Skeletal muscle satellite cell (primary cell): ENCODE measurements around the gene PLEKHM3.

Experiments
- H3K27me3 ChIP-seq: 2 replicates; pipeline ENCODE4 v1.7.0; 2013; ENCODE audit warnings: low read length; ENCODE audit not compliant: control insufficient read depth, insufficient read depth
- H3K36me3 ChIP-seq: 2 replicates; pipeline ENCODE4 v1.7.0; 2013; ENCODE audit warnings: mild to moderate bottlenecking, control low read depth, low read length; ENCODE audit not compliant: insufficient read depth
- H3K4me1 ChIP-seq: 2 replicates; pipeline ENCODE4 v1.7.0; 2013; ENCODE audit warnings: low read length; ENCODE audit not compliant: control insufficient read depth, insufficient read depth
- H3K4me2 ChIP-seq: 2 replicates; pipeline ENCODE4 v1.7.0; 2013; ENCODE audit warnings: mild to moderate bottlenecking, low read length
- H3K4me3 ChIP-seq: 2 replicates; pipeline ENCODE4 v1.7.0; 2013; ENCODE audit warnings: low read length
- H3K9ac ChIP-seq: 2 replicates; pipeline ENCODE4 v1.7.0; 2013; ENCODE audit warnings: mild to moderate bottlenecking, low read depth, low read length, moderate library complexity
- H3K9me3 ChIP-seq: replicated peaks from 2 replicates; pipeline ENCODE4 v1.7.0; 2013; ENCODE audit warnings: mild to moderate bottlenecking, control low read depth, low read length

Gene PLEKHM3

DNA sequence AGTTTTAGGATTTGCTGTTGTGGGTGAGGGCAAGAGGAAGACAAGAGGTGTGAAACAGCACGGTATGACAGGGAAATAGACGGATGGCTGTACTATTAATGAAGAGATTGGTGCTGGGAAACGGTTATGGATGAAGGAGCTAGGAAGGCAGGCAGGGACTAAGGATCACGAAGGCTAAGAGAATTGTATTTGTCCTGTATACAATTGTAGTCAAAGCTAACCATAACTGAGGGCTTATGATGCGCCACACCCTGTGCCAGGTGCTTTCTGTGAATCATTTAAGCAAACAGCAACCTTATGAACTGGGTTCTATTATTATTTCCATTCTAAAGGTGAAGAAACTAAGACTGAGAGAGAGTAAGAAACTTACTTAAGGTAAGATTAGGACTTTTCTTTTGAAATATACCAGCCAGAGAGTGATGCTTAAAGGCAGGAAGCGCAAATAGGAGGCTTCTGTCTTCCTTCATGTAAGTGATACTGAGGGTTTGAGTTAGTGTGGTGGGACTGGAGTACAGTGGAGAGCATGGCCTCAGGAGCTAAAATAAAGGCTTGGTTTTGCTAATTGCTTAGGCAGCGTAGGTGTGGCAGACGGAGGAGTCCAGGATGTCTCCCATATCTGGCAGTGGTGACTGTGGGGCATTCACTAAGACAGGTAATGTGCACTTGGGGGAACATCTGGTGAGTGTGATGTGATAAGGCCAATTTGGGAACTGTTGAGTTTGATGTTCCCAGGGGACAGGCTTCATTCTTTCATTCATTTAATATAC, 85.8 kb downstream of the PLEKHM3 start:
- Histone ChIP-seq H3K36me3 (no peaks in the 10 kb centered on the region), H3K27me3 (no peaks in the 10 kb centered on the region), H3K9me3 (no peaks in the 10 kb centered on the region), H3K4me1 (no peaks in the 10 kb centered on the region), H3K4me3 (no peak overlapping the region), H3K4me2 (no peak overlapping the region), H3K9ac (no peak overlapping the region)

DNA sequence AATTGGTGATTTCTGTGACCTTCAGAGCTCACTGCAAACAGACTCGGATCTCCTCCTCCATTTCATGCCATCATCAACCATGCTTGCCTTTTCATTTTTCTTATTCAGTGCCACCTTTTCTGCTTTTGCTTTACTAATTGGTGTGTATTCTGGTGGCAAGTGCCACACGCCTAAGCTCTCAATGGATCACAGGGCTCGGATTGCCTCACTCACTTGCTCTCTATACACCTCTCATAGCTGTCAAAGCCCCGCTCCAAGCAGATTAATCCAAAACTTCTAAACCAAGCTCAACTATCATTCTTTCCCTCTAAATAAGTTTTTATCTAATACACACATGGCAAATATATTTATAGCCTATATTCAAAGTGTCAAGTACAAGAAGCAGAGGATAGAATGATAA, 86.4 kb downstream of the PLEKHM3 start:
- no peaks in the 10 kb centered on the region for H3K9me3 ChIP-seq
- no peak overlapping the region for H3K4me3 ChIP-seq
- no peaks in the 10 kb centered on the region for H3K4me1 ChIP-seq
- no peaks in the 10 kb centered on the region for H3K36me3 ChIP-seq
- H3K9ac ChIP-seq: no peak overlapping the region
- no peaks in the 10 kb centered on the region for H3K27me3 ChIP-seq
- no peak overlapping the region for H3K4me2 ChIP-seq

DNA sequence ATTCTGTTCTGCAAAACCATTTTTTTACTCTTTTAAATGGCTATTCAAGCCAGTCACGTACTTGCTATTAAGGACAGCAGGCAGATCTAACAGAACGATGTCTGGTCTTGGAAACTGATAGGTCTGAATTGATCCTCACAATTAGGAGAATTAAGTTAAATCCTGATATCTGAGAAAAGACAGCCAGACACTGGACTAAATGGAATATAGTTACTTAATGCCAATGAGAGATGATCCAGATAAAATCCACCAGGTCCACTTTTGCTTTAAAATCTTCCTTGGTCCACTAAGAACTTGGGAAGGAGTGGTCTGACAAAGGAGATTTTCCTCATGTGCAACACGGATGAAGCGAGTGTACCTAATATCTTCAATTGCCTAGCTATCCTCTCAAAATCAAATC, 86.9 kb downstream of the PLEKHM3 start:
- no peaks in the 10 kb centered on the region for H3K4me1 ChIP-seq
- H3K36me3 ChIP-seq: no peaks in the 10 kb centered on the region
- H3K4me2 ChIP-seq: no peak overlapping the region
- no peak overlapping the region for H3K9ac ChIP-seq
- no peaks in the 10 kb centered on the region for H3K27me3 ChIP-seq
- H3K4me3 ChIP-seq: no peak overlapping the region
- no peaks in the 10 kb centered on the region for H3K9me3 ChIP-seq

DNA sequence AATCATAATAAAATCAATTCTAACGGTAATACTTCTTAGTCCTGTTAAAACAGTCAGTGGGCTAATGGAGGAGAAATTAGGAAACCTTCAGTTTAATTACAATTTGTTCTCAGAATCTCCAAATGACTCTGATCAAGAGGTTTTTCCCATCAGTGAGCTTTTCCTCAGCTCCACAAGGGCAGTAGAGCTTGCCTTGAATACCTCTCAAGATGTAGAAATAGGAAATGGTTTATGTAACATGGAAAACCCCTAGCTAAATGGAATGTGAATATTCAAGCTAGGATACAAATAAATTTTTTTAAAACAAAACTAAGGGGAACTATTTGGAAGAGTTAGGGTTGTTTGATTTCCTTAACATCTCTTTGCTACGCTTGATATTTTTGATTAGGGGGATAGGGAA, 87.5 kb downstream of the PLEKHM3 start:
- Histone ChIP-seq H3K9me3 (no peaks in the 10 kb centered on the region), H3K36me3 (no peaks in the 10 kb centered on the region), H3K9ac (no peak overlapping the region), H3K27me3 (no peaks in the 10 kb centered on the region), H3K4me1 (no peaks in the 10 kb centered on the region), H3K4me2 (no peak overlapping the region), H3K4me3 (no peak overlapping the region)

DNA sequence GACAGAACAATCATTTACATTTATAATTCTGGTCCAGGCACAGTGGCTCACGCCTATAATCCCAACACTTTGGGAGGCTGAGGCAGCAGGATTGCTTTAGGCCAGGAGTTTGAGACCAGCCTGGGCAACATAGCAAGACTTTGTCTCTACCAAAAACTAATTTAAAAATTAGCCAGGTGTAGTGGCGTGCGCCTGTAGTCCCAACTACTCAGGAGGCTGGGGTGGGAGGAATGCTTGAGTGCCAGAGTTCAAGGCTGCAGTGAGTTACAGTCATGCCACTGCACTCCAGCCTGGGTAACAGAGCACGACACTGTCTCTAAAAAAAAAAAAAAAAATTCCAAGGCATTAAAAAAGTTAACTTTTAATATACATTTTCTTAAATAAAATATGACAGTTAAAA, 88.1 kb downstream of the PLEKHM3 start:
- Histone ChIP-seq H3K4me2 (no peak overlapping the region), H3K9me3 (no peaks in the 10 kb centered on the region), H3K27me3 (no peaks in the 10 kb centered on the region), H3K9ac (no peak overlapping the region), H3K4me3 (no peak overlapping the region), H3K4me1 (no peaks in the 10 kb centered on the region), H3K36me3 (no peaks in the 10 kb centered on the region)

DNA sequence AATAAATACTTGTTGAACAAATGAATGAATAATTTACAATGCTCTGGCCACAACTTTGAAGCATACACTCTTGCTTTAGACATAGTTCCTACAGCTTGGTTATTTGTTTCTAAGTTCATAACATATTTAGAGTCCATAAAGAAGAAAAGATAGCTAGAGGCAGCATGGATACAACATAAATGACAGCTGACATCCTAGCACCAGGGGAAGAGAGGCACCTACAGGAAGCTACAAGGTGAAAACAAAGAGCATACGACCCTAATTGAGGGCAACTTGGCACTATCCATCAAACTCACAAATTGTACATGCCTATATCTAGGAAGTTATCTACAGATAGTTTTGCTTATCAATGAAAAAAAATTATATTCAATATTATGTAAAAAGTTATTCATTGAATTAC, 88.9 kb downstream of the PLEKHM3 start:
- Histone ChIP-seq H3K4me1 (no peaks in the 10 kb centered on the region), H3K4me3 (no peak overlapping the region)

DNA sequence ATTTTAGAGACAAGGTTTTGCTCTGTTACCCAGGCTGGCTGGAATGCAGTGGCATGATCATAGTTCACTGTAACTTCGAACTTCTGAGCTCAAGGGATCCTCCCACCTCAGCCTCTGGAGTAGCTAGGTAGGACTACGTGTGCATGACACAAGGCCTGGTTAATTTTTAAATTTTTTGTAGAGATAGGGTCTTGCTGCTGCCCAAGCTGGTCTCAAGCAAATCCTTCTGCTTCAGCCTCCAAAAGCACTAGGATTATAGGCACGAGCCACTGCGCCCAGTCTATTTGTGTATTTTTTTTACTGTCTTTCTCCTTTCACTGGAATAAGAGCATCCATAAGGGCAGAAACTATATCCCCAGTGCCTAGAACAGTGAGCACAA, 89.3 kb downstream of the PLEKHM3 start:
- H3K4me2 ChIP-seq: no peak overlapping the region

More for the DNA sequence above, 88.9 kb downstream of the PLEKHM3 start:
- Histone ChIP-seq H3K9ac (no peak overlapping the region), H3K4me2 (no peak overlapping the region), H3K27me3 (no peaks in the 10 kb centered on the region), H3K9me3 (no peaks in the 10 kb centered on the region), H3K36me3 (no peaks in the 10 kb centered on the region)

DNA sequence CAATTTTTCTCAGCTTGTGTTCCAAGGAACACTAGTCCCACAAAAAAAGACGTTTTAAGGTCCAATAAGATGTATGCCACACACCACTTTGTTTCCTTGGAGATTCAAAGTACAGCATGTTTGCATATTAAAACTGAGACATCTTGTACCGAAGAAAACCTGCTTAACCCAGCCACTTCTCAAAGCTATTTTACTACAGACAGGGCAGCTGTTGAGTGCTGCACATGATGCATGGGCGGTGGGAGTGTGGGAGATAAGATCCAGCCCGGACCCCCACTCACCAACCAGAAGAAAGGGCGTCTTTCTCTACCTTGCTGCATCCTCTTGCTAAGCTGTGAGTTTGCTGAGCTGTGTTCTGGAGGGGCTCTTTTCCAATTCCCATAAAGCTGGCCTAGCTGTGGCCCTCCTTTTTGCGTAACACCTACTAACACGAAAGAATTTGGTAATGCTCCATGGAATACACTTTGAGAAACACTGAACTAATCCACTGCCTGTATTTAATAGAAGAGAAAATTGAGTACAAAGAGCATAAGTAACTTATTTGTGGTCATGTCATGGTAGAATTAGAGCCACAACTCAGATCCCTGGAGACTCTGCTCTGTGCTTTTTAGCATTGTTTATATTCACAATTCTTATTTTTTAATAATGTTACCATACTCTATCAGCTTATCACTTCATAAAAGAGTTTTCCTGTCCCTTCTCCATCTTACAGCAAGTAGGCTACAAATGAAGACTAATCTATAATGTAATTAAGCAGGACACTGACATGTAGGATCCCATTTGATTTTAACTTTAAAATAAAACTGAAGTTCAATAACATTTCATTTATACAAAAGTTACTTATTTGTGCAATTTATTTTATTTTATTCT, 90.0 kb downstream of the PLEKHM3 start:
- Histone ChIP-seq H3K36me3 (no peaks in the 10 kb centered on the region), H3K4me2 (no peak overlapping the region), H3K27me3 (no peaks in the 10 kb centered on the region), H3K4me3 (no peak overlapping the region), H3K4me1 (no peaks in the 10 kb centered on the region), H3K9ac (no peak overlapping the region), H3K9me3 (no peaks in the 10 kb centered on the region)

More for the DNA sequence above, 89.3 kb downstream of the PLEKHM3 start:
- Histone ChIP-seq H3K36me3 (no peaks in the 10 kb centered on the region), H3K9me3 (no peaks in the 10 kb centered on the region), H3K27me3 (no peaks in the 10 kb centered on the region), H3K4me1 (no peaks in the 10 kb centered on the region), H3K9ac (no peak overlapping the region), H3K4me3 (no peak overlapping the region)

DNA sequence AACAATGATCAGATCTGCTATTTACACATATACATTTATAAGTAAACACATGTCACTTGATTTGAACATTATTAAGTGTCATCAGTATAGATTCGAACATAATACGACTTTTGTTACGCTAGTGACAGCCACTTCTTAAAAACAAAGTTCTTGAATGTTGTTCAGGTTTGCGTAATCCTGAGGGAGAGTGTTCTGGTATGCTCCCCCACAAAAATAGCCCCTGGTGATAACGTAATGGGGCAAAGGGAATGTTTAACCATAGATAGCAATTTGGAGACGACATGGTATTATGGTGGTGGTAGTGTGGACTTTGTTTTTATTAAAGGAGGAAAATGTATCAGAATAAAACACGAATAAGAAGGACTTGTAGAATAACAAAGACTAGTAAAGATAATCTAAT, 90.6 kb downstream of the PLEKHM3 start:
- Histone ChIP-seq H3K27me3 (no peaks in the 10 kb centered on the region), H3K9ac (no peak overlapping the region), H3K4me1 (peaks cover 3% of the 10 kb centered on the region), H3K9me3 (no peaks in the 10 kb centered on the region), H3K36me3 (no peaks in the 10 kb centered on the region), H3K4me3 (no peak overlapping the region), H3K4me2 (no peak overlapping the region)

DNA sequence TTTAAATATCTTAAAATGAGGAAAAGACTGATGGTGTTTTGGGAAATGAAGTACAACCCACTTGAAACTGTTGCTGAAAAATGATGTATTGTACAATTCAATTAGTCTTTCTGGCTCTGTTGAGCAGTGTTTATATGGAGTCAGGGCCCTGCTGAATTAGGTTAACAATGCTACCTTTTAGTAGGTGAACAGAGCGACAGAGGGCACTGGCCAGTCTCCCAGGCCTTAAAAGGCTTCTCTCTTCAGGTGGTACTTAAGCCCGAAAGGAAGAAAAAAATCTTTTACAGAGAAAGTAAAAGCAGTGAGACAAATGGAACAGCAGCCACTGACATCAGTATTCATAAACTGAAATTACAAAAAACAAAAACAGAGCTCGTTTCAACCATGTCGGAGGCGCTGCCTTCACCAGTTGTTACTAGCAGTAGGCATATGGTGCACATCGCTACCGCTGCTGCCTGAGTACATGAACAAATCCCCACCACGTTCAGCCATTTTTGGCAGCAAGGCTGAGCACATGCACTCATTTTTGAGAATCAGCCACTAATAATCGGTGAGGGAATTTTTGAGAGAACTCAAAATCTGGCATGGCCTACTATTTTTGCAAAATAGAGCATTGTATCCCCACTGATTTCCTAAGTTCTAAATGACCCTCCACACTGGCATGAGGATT, 91.8 kb downstream of the PLEKHM3 start:
- H3K4me2 ChIP-seq: no peak overlapping the region
- no peak overlapping the region for H3K9ac ChIP-seq
- no peaks in the 10 kb centered on the region for H3K36me3 ChIP-seq
- H3K27me3 ChIP-seq: no peaks in the 10 kb centered on the region
- no peaks in the 10 kb centered on the region for H3K9me3 ChIP-seq
- H3K4me1 ChIP-seq: peaks cover 8% of the 10 kb centered on the region
- no peak overlapping the region for H3K4me3 ChIP-seq

DNA sequence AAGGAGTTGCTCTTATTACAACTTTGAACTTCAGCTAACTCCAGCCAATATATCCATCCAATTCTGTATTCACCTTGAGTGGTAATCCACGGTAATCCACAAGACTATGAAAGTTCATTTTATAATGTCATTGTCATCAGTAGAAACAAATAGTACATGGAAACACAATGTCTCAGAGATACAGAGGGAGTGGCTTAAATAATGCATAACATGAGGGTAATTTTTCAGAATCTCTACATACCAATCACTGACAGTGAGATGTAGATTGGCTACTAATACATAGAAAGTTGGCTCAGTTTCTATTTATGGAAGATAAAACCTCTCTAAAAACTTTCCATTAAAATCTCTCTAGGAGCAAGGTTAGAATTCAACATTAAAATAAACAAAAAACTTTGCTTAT, 93.2 kb downstream of the PLEKHM3 start:
- no peaks in the 10 kb centered on the region for H3K27me3 ChIP-seq
- no peak overlapping the region for H3K9ac ChIP-seq
- no peak overlapping the region for H3K4me2 ChIP-seq
- H3K36me3 ChIP-seq: no peaks in the 10 kb centered on the region
- peaks cover 8% of the 10 kb centered on the region for H3K4me1 ChIP-seq
- H3K4me3 ChIP-seq: no peak overlapping the region
- H3K9me3 ChIP-seq: no peaks in the 10 kb centered on the region
